ENCODE data around the gene DLGAP1. TPM values are rescaled to one million over a fixed set of nuclear protein-coding genes. Genes with fewer than 3 reads are reported as not detected.

Gene DLGAP1
- polyA plus RNA-seq, 1 of the 3 experiments (the other 2 are of a cell fraction): not detected

GRCh38 chr18:3610813-3611212 lies 844.3 kb downstream of the DLGAP1 start:
- H3K27me3 ChIP-seq (ENCODE audit: insufficient read depth): no peaks in the 10 kb centered on the region
- H3K9me2 ChIP-seq: no peaks in the 10 kb centered on the region
- no peak overlapping the region for H3K27ac ChIP-seq (ENCODE audit: low read depth in 2 of 2, low read length in 1 of 2)
- H3K4me2 ChIP-seq: no peak overlapping the region
- ChIA-PET CTCF (interaction anchor here (1.0 to 2.3 kb wide), 2 partner anchors 17 to 37 kb away, joined by 3 to 13 read pairs; no protein-coding TSS in a partner anchor), POLR2A (no interaction called here)
- H3K9me3 ChIP-seq: no peaks in the 10 kb centered on the region
- peaks cover 15% of the 10 kb centered on the region for H3F3A ChIP-seq (replicated peaks; ENCODE audit: insufficient read depth)
- H3K9ac ChIP-seq: no peak overlapping the region
- H2AFZ ChIP-seq (ENCODE audit: low read depth): no peak overlapping the region
- peaks cover 7 to 16% of the 10 kb centered on the region in 2 experiments; a peak in 2 of 4 replicates for H3K4me1 ChIP-seq (ENCODE audit: control insufficient read depth in 1 of 2, insufficient read depth in 2 of 2, low read depth in 1 of 2, low read length in 1 of 2)
- TF ChIP-seq TEAD4 (IDR thresholded peaks at IDR 0.05; ENCODE audit: borderline replicate concordance, insufficient read depth) (no peak), RAD21 (IDR thresholded peaks at IDR 0.05; ENCODE audit: low read length) (no peak), CTCF (IDR thresholded peaks at IDR 0.05) (no peak), MEF2A (IDR thresholded peaks at IDR 0.05; ENCODE audit: borderline replicate concordance, low read depth) (no peak), ELF1 (IDR thresholded peaks at IDR 0.05) (no peak), USF1 (IDR thresholded peaks at IDR 0.05; ENCODE audit: borderline replicate concordance, low read depth) (no peak), PBX3 (IDR thresholded peaks at IDR 0.05) (no peak), POLR2AphosphoS5 (IDR thresholded peaks at IDR 0.05; ENCODE audit: low read depth, low read length) (no peak), FOXM1 (IDR thresholded peaks at IDR 0.05; ENCODE audit: low read depth) (no peak), CHD2 (IDR thresholded peaks at IDR 0.05; ENCODE audit: low read length, partially characterized antibody) (no peak), FOXJ3 (CRISPR knock-in tag; IDR thresholded peaks at IDR 0.05) (no peak), RCOR1 (IDR thresholded peaks at IDR 0.05; ENCODE audit: low read length) (no peak), JUND (IDR thresholded peaks at IDR 0.05) (no peak), TAF1 (IDR thresholded peaks at IDR 0.05; ENCODE audit: borderline replicate concordance, low read depth, low read length) (no peak), MAX (IDR thresholded peaks at IDR 0.05; ENCODE audit: low read depth) (no peak), TCF12 (IDR thresholded peaks at IDR 0.05) (no peak), GABPA (IDR thresholded peaks at IDR 0.05; ENCODE audit: low read depth) (no peak), USF2 (IDR thresholded peaks at IDR 0.05; ENCODE audit: borderline replicate concordance, low read depth, low read length) (no peak), RFX5 (IDR thresholded peaks at IDR 0.05; ENCODE audit: low read length) (no peak)
- no peaks in the 10 kb centered on the region for H4K20me1 ChIP-seq (ENCODE audit: insufficient read depth)
- WGBS (ENCODE audit: low lambda C conversion rate): 94% methylated on average over 6 of the region's 6 CpGs
- H3K79me2 ChIP-seq (ENCODE audit: insufficient read depth): peaks cover 17% of the 10 kb centered on the region
- DNase-seq: no peak
- peaks cover 0 to 3% of the 10 kb centered on the region in 2 experiments for H3K36me3 ChIP-seq (replicated peaks in 1 of 2; ENCODE audit: control insufficient read depth in 1 of 2, insufficient read depth in 2 of 2, low read length in 1 of 2)
- no peak overlapping the region for H3K4me3 ChIP-seq (ENCODE audit: low read depth in 2 of 2, low read length in 1 of 2)
